ENCODE results near the gene BIVM.

The BIVM gene

DNA sequence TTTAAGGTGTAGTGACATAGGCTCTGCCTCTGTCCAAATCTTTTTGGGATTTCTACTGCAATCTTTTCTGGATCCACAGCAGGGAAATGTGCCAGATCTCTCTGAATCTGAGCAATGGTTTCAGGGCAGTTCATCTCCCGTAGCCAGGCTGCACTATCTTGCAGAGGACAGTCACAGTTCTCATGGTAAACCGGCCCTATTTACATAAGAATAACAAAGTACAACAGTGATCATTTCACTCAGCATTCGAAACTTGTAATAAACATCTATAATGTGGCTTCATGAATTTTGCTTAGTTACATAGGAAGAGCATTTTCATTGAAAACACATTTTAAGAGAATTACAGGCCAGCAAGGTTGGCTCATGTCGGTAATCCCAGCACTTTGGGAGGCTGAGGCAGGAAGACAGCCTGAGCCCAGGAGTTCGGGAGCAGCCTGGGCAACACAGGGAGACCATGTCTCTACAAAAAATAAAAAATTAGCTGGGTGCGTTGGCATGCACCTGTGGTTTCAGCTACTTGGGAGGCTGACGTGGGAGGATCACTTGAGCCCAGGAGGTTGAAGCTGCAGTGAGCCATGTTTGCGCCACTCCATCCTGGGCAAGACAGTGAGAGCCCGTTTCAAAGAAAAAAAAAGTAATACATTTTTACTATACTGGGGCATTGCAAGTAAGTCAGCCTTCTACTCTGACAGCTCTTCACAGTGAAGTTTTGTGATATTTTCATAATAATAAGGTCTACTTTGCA lies 5.1 kb upstream of the BIVM start:
- Histone ChIP-seq H3K9ac (ENCODE audit: low read depth, low read length, poor library complexity, severe bottlenecking) (no peak overlapping the region), H3K4me3 (ENCODE audit: low read length, poor library complexity, severe bottlenecking) (no peak overlapping the region), H3K9me3 (ENCODE audit: insufficient read depth, low read depth, low read length) (no peaks in the 10 kb centered on the region), H4K20me1 (ENCODE audit: insufficient read depth, low read length, poor library complexity, severe bottlenecking) (no peaks in the 10 kb centered on the region), H3K27me3 (ENCODE audit: insufficient read depth, low read length, poor library complexity, severe bottlenecking) (no peaks in the 10 kb centered on the region), H3K36me3 (ENCODE audit: insufficient read depth, low read length) (no peaks in the 10 kb centered on the region), H3K79me2 (ENCODE audit: insufficient read depth, low read length) (no peaks in the 10 kb centered on the region), H3F3A (ENCODE audit: low read depth) (no peaks in the 10 kb centered on the region), H3K9me2 (replicated peaks; ENCODE audit: low read depth, low read length) (no peaks in the 10 kb centered on the region), H2AFZ (ENCODE audit: low read length) (no peak overlapping the region), H3K4me2 (ENCODE audit: low read depth, low read length, poor library complexity, severe bottlenecking) (no peak overlapping the region), H3K4me1 (ENCODE audit: insufficient read depth, low read length, poor library complexity, severe bottlenecking) (no peaks in the 10 kb centered on the region)
- TF ChIP-seq CTCF (conservative IDR thresholded peaks at IDR 0.05; ENCODE audit: low read length): no peak
- TF ChIP-seq EZH2phosphoT487 (IDR thresholded peaks at IDR 0.05; ENCODE audit: borderline replicate concordance): no peak

DNA sequence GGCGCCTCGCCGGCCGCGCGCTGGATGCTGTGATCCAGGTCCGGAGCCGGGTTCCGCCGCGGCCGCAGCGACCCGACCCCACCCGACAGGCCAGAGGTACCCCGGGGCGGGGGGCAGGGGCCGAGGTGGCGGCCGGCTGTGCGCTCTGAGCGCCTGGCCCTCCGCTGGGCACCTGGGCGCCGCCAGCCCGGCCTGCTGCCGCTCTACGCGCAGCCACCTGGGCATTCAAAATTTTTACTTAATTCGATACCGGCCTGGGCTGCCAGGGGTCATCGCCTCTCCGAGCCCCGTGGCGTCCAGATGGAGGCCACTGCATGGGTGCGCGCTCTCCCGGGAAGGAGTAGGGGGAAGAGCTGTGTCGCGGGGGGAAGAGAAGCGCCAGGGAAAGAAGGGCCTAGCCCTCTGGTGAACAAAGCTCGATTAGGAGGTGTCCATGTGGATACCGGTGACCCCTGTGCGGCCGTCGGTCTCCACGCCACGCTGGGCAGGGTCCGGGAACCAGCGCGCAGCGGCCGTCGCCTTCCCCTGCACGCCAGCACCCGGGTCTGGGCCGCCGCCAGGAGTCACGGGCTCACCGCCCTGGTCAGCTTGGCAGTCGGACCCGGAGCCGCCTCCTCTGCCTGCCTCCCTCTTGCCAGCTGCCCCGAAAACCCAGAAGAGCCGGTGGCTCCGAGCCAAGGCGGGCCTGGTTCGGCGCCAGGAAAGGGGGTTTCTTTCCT lies 666 bp downstream of the BIVM start:
- H3K4me1 ChIP-seq (ENCODE audit: insufficient read depth, low read length, poor library complexity, severe bottlenecking): peaks cover 9% of the 10 kb centered on the region
- no peaks in the 10 kb centered on the region for H3F3A ChIP-seq (ENCODE audit: low read depth)
- no peaks in the 10 kb centered on the region for H3K9me3 ChIP-seq (ENCODE audit: insufficient read depth, low read depth, low read length)
- no peaks in the 10 kb centered on the region for H3K27me3 ChIP-seq (ENCODE audit: insufficient read depth, low read length, poor library complexity, severe bottlenecking)
- H2AFZ ChIP-seq (ENCODE audit: low read length): peak overlapping the region; percentile 90; the same call in 1 of the 2 replicates
- H3K79me2 ChIP-seq (ENCODE audit: insufficient read depth, low read length): no peaks in the 10 kb centered on the region
- no peak for TF ChIP-seq EZH2phosphoT487 (IDR thresholded peaks at IDR 0.05; ENCODE audit: borderline replicate concordance)
- no peak for TF ChIP-seq CTCF (conservative IDR thresholded peaks at IDR 0.05; ENCODE audit: low read length)
- H3K4me2 ChIP-seq (ENCODE audit: low read depth, low read length, poor library complexity, severe bottlenecking): peak overlapping the region; percentile 77
- no peak overlapping the region for H3K9ac ChIP-seq (ENCODE audit: low read depth, low read length, poor library complexity, severe bottlenecking)
- H4K20me1 ChIP-seq (ENCODE audit: insufficient read depth, low read length, poor library complexity, severe bottlenecking): no peaks in the 10 kb centered on the region
- H3K4me3 ChIP-seq (ENCODE audit: low read length, poor library complexity, severe bottlenecking): peak overlapping the region; percentile 80
- H3K9me2 ChIP-seq (replicated peaks; ENCODE audit: low read depth, low read length): no peaks in the 10 kb centered on the region
- no peaks in the 10 kb centered on the region for H3K36me3 ChIP-seq (ENCODE audit: insufficient read depth, low read length)

DNA sequence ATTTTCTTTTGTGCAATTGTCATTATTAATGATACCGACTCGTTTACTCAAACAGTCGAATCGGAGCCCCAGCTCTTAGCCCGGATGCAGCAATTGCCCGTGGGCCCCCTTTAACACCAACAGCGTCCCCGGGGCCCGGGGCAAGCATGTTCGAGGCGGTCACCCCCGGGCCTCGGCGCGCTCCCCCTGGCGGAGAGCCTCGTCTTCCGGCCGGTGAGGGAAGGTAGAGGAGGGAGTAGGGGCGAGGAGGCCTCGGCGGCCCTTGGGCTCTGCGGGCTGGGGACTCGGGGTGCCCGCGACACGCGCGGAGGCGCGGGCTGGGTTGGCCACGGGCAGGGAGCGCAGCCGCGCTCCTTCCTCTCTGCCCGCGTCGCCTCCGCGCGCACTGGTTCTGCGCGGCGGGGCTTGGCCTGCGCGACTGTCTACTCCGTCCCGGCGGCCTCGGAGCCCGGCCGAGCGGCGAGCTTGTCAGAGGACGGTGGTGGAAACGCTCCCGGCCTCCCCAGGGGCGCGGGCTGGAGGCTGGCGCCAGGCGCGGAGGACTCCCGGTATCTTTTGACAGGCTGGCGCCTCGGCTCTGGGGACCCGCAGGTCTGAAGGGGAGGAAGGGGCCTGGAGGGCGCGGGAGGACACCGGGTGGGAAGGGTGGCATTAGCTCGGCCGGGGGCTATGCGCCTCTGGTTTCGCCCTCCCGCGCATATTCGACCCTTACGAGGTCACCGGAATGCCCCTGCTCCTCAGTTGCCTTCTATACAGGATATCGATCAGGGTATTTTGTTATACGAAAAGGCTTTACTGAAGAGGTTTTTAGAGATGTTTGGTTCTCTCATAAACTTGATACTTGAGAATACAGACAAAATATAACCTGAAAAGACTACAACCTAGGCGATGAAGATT lies 1.5 kb downstream of the BIVM start:
- Histone ChIP-seq H3K4me3 (ENCODE audit: low read length, poor library complexity, severe bottlenecking) (peak overlapping the region; percentile 80), H3K27me3 (ENCODE audit: insufficient read depth, low read length, poor library complexity, severe bottlenecking) (no peaks in the 10 kb centered on the region), H3K9me3 (ENCODE audit: insufficient read depth, low read depth, low read length) (no peaks in the 10 kb centered on the region), H3K79me2 (ENCODE audit: insufficient read depth, low read length) (no peaks in the 10 kb centered on the region), H3K4me2 (ENCODE audit: low read depth, low read length, poor library complexity, severe bottlenecking) (peak overlapping the region; percentile 77), H2AFZ (ENCODE audit: low read length) (peak overlapping the region; percentile 90), H3K9me2 (replicated peaks; ENCODE audit: low read depth, low read length) (no peaks in the 10 kb centered on the region), H3K36me3 (ENCODE audit: insufficient read depth, low read length) (no peaks in the 10 kb centered on the region), H3K9ac (ENCODE audit: low read depth, low read length, poor library complexity, severe bottlenecking) (peak overlapping the region; percentile 82), H4K20me1 (ENCODE audit: insufficient read depth, low read length, poor library complexity, severe bottlenecking) (no peaks in the 10 kb centered on the region), H3K4me1 (ENCODE audit: insufficient read depth, low read length, poor library complexity, severe bottlenecking) (peaks cover 9% of the 10 kb centered on the region), H3F3A (ENCODE audit: low read depth) (no peaks in the 10 kb centered on the region)
- TF ChIP-seq CTCF (conservative IDR thresholded peaks at IDR 0.05; ENCODE audit: low read length) (peak; percentile 63), EZH2phosphoT487 (IDR thresholded peaks at IDR 0.05; ENCODE audit: borderline replicate concordance) (no peak)

All from Loucy (cell line).